ENCODE results near the gene DPPA2. TPM values are rescaled to one million over a fixed set of nuclear protein-coding genes. Genes with fewer than 3 reads are reported as not detected.

DPPA2 gene
- polyA plus RNA-seq, 1 donor from 2014 or later, result not detected

GRCh38 chr3:109337393-109337792 is 21.1 kb upstream of the DPPA2 start, which contains the start of gene DPPA4:
DPPA4 (minus strand) TSS chr3:109337546; CDS start chr3:109337517, 29 bp downstream.
- Mint-ChIP-seq H3K4me3 (peak within 1 kb of the TSS in 1 of 4 donors; percentile 71), H3K4me1 (peaks cover 0 to 3% (median 2%) of the 10 kb centered on the region in 3 donors), H3K27me3 (peaks cover 21% of the 10 kb centered on the region), H3K9me3 (peaks cover 0 to 4% (median 1%) of the 10 kb centered on the region in 3 donors), H3K36me3 (no peaks in the 10 kb centered on the region), H3K27ac (no peak within 1 kb of the TSS)

GRCh38 chr3:109336291-109336861 is 20.1 kb upstream of the DPPA2 start:
- H3K27me3 Mint-ChIP-seq, result peaks cover 21% of the 10 kb centered on the region
- H3K36me3 Mint-ChIP-seq, result no peaks in the 10 kb centered on the region
- H3K4me3 Mint-ChIP-seq, result peak overlapping the region in 1 of 4 donors; percentile 60
- H3K4me1 Mint-ChIP-seq, result peaks cover 0 to 3% (median 2%) of the 10 kb centered on the region in 3 donors
- peaks cover 0 to 4% (median 0%) of the 10 kb centered on the region in 3 donors for H3K9me3 Mint-ChIP-seq
- no peak overlapping the region for H3K27ac Mint-ChIP-seq

GRCh38 chr3:109334572-109334971 is 18.3 kb upstream of the DPPA2 start:
- no peak overlapping the region for H3K4me3 Mint-ChIP-seq
- peaks cover 0 to 4% (median 0%) of the 10 kb centered on the region in 3 donors for H3K9me3 Mint-ChIP-seq
- H3K36me3 Mint-ChIP-seq, result no peaks in the 10 kb centered on the region
- peaks cover 0 to 3% (median 2%) of the 10 kb centered on the region in 3 donors for H3K4me1 Mint-ChIP-seq
- no peak overlapping the region for H3K27ac Mint-ChIP-seq
- H3K27me3 Mint-ChIP-seq, result peaks cover 21% of the 10 kb centered on the region

- no peak overlapping the region for H3K4me3 Mint-ChIP-seq
- no peaks in the 10 kb centered on the region for H3K36me3 Mint-ChIP-seq
- H3K27ac Mint-ChIP-seq, result no peak overlapping the region
- H3K9me3 Mint-ChIP-seq, result no peaks in the 10 kb centered on the region
- H3K27me3 Mint-ChIP-seq, result peaks cover 10% of the 10 kb centered on the region
- H3K4me1 Mint-ChIP-seq, result no peaks in the 10 kb centered on the region
Measured at GRCh38 chr3:109331692-109332091, 15.4 kb upstream of the DPPA2 start.

GRCh38 chr3:109330405-109330804 is 14.1 kb upstream of the DPPA2 start:
- Mint-ChIP-seq H3K36me3 (no peaks in the 10 kb centered on the region), H3K4me3 (no peak overlapping the region), H3K9me3 (no peaks in the 10 kb centered on the region), H3K27me3 (peaks cover 4% of the 10 kb centered on the region), H3K4me1 (no peaks in the 10 kb centered on the region), H3K27ac (no peak overlapping the region)

- H3K27ac Mint-ChIP-seq, result no peak overlapping the region
- H3K27me3 Mint-ChIP-seq, result no peaks in the 10 kb centered on the region
- H3K4me1 Mint-ChIP-seq, result no peaks in the 10 kb centered on the region
- H3K9me3 Mint-ChIP-seq, result peaks cover 0 to 1% (median 0%) of the 10 kb centered on the region in 3 donors
- H3K4me3 Mint-ChIP-seq, result no peak overlapping the region
- H3K36me3 Mint-ChIP-seq, result no peaks in the 10 kb centered on the region
Measured at GRCh38 chr3:109328202-109328601, 11.9 kb upstream of the DPPA2 start.

GRCh38 chr3:109325657-109326056 is 9.3 kb upstream of the DPPA2 start:
- no peaks in the 10 kb centered on the region for H3K4me1 Mint-ChIP-seq
- no peak overlapping the region for H3K4me3 Mint-ChIP-seq
- H3K27me3 Mint-ChIP-seq, result no peaks in the 10 kb centered on the region
- H3K36me3 Mint-ChIP-seq, result no peaks in the 10 kb centered on the region
- no peak overlapping the region for H3K27ac Mint-ChIP-seq
- H3K9me3 Mint-ChIP-seq, result peaks cover 0 to 5% (median 1%) of the 10 kb centered on the region in 3 donors

GRCh38 chr3:109325109-109325508 is 8.8 kb upstream of the DPPA2 start:
- Mint-ChIP-seq H3K4me3 (no peak overlapping the region), H3K9me3 (peaks cover 0 to 5% (median 1%) of the 10 kb centered on the region in 3 donors), H3K4me1 (no peaks in the 10 kb centered on the region), H3K36me3 (no peaks in the 10 kb centered on the region), H3K27me3 (no peaks in the 10 kb centered on the region), H3K27ac (no peak overlapping the region)

- H3K9me3 Mint-ChIP-seq, result peaks cover 2 to 7% (median 6%) of the 10 kb centered on the region in 3 donors
- no peaks in the 10 kb centered on the region for H3K36me3 Mint-ChIP-seq
- no peaks in the 10 kb centered on the region for H3K27me3 Mint-ChIP-seq
- H3K27ac Mint-ChIP-seq, result no peak overlapping the region
- H3K4me3 Mint-ChIP-seq, result no peak overlapping the region
- H3K4me1 Mint-ChIP-seq, result no peaks in the 10 kb centered on the region
Measured at GRCh38 chr3:109313061-109313460, 3.3 kb downstream of the DPPA2 start.

- Mint-ChIP-seq H3K4me3 (no peak overlapping the region), H3K9me3 (peaks cover 0 to 5% (median under 1%) of the 10 kb centered on the region in 3 donors), H3K27ac (no peak overlapping the region), H3K4me1 (peaks cover 0 to 3% (median 0%) of the 10 kb centered on the region in 3 donors), H3K36me3 (no peaks in the 10 kb centered on the region), H3K27me3 (peaks cover 1% of the 10 kb centered on the region)
Measured at GRCh38 chr3:109297496-109297895, 18.8 kb downstream of the DPPA2 start.

GRCh38 chr3:109284071-109284470 is 32.2 kb downstream of the DPPA2 start:
- no peaks in the 10 kb centered on the region for H3K36me3 Mint-ChIP-seq
- H3K27ac Mint-ChIP-seq, result no peak overlapping the region
- H3K4me3 Mint-ChIP-seq, result no peak overlapping the region
- peaks cover 0 to 2% (median 0%) of the 10 kb centered on the region in 3 donors for H3K9me3 Mint-ChIP-seq
- H3K4me1 Mint-ChIP-seq, result no peaks in the 10 kb centered on the region
- no peaks in the 10 kb centered on the region for H3K27me3 Mint-ChIP-seq

- H3K27ac Mint-ChIP-seq, result no peak overlapping the region
- H3K36me3 Mint-ChIP-seq, result no peaks in the 10 kb centered on the region
- peaks cover 0 to 2% (median 0%) of the 10 kb centered on the region in 3 donors for H3K4me1 Mint-ChIP-seq
- H3K27me3 Mint-ChIP-seq, result no peaks in the 10 kb centered on the region
- no peak overlapping the region for H3K4me3 Mint-ChIP-seq
- H3K9me3 Mint-ChIP-seq, result peaks cover 0 to 2% (median 0%) of the 10 kb centered on the region in 3 donors
Measured at GRCh38 chr3:109278546-109278945, 37.8 kb downstream of the DPPA2 start.

GRCh38 chr3:109278141-109278540 is 38.2 kb downstream of the DPPA2 start:
- Mint-ChIP-seq H3K9me3 (peaks cover 0 to 2% (median 0%) of the 10 kb centered on the region in 3 donors), H3K4me1 (peaks cover 0 to 2% (median 0%) of the 10 kb centered on the region in 3 donors), H3K36me3 (no peaks in the 10 kb centered on the region), H3K4me3 (no peak overlapping the region), H3K27ac (no peak overlapping the region), H3K27me3 (no peaks in the 10 kb centered on the region)

- Mint-ChIP-seq H3K9me3 (peaks cover 0 to 4% (median 0%) of the 10 kb centered on the region in 3 donors), H3K4me1 (peaks cover 0 to 2% (median 0%) of the 10 kb centered on the region in 3 donors), H3K36me3 (no peaks in the 10 kb centered on the region), H3K27me3 (no peaks in the 10 kb centered on the region), H3K4me3 (no peak overlapping the region), H3K27ac (no peak overlapping the region)
Measured at GRCh38 chr3:109275702-109276293, 40.5 kb downstream of the DPPA2 start.

- H3K4me1 Mint-ChIP-seq, result peaks cover 0 to 2% (median 0%) of the 10 kb centered on the region in 3 donors
- H3K4me3 Mint-ChIP-seq, result no peak overlapping the region
- no peaks in the 10 kb centered on the region for H3K27me3 Mint-ChIP-seq
- peaks cover 0 to 4% (median 3%) of the 10 kb centered on the region in 3 donors for H3K9me3 Mint-ChIP-seq
- no peaks in the 10 kb centered on the region for H3K36me3 Mint-ChIP-seq
- H3K27ac Mint-ChIP-seq, result no peak overlapping the region
Measured at GRCh38 chr3:109270779-109271178, 45.5 kb downstream of the DPPA2 start.
